HL-60/S4 (cell line): ENCODE data around the gene SEMA6B.
"Not testable (repeated sequence)": the region's sequence is repeated elsewhere in the genome, so short reads cannot be mapped to it uniquely, and the experiment has no call there.

Experiments used
- in situ Hi-C: fragments of 300-500 bp; cut with MboI; formaldehyde crosslinking; loops from 2 replicates; pipeline ENCODE4 v1.14.3; 2022; ENCODE audit warnings: low sequenced_read_pairs

Gene SEMA6B

GRCh38 chr19:4533334-4533733, 26.1 kb downstream of the SEMA6B start:
- in situ Hi-C loops = no loop called here

- in situ Hi-C loops = no loop called here
Measured at GRCh38 chr19:4531562-4532165, 27.8 kb downstream of the SEMA6B start.

- in situ Hi-C loops = no loop called here
Measured at GRCh38 chr19:4529924-4530522, 29.5 kb downstream of the SEMA6B start.

GRCh38 chr19:4528843-4529242, 30.6 kb downstream of the SEMA6B start:
- in situ Hi-C loops = no loop called here

- in situ Hi-C loops = not testable (repeated sequence)
Measured at GRCh38 chr19:4527377-4527776, 32.1 kb downstream of the SEMA6B start.

GRCh38 chr19:4525563-4526002, 33.9 kb downstream of the SEMA6B start:
- in situ Hi-C loops = no loop called here

GRCh38 chr19:4524808-4525562, 34.5 kb downstream of the SEMA6B start:
- in situ Hi-C loops = no loop called here

GRCh38 chr19:4523306-4524110, 36.0 kb downstream of the SEMA6B start:
- in situ Hi-C loops = no loop called here

- in situ Hi-C loops = no loop called here
Measured at GRCh38 chr19:4522291-4523002, 37.0 kb downstream of the SEMA6B start.

- in situ Hi-C loops = no loop called here
Measured at GRCh38 chr19:4521888-4522242, 37.6 kb downstream of the SEMA6B start.

GRCh38 chr19:4521170-4521887, 38.2 kb downstream of the SEMA6B start:
- in situ Hi-C loops = no loop called here

GRCh38 chr19:4519521-4520277, 39.8 kb downstream of the SEMA6B start:
- in situ Hi-C loops = no loop called here

- in situ Hi-C loops = no loop called here
Measured at GRCh38 chr19:4519172-4519496, 40.4 kb downstream of the SEMA6B start.

GRCh38 chr19:4518345-4519171, 40.9 kb downstream of the SEMA6B start, which contains the start of gene PLIN4:
TSS of gene PLIN4 (minus strand) at chr19:4518486. CDS start at chr19:4518272, 214 bp downstream.
- in situ Hi-C loops = no loop called here

- in situ Hi-C loops = no loop called here
Measured at GRCh38 chr19:4517451-4518057, 41.9 kb downstream of the SEMA6B start.

- in situ Hi-C loops = no loop called here
Measured at GRCh38 chr19:4516939-4517300, 42.6 kb downstream of the SEMA6B start.

- in situ Hi-C loops = no loop called here
Measured at GRCh38 chr19:4516199-4516938, 43.1 kb downstream of the SEMA6B start.

- in situ Hi-C loops = no loop called here
Measured at GRCh38 chr19:4515732-4516131, 43.8 kb downstream of the SEMA6B start.
